Middle frontal gyrus (tissue), 1 donor: Measurements from ENCODE around the gene GRPEL2.

Source experiments
- DNase-seq: peaks from one replicate; pipeline ENCODE4 v3.0.0-alpha.2; 2015; ENCODE audit warnings: low spot score; ENCODE audit errors: extremely low spot score

The GRPEL2 gene

DNA sequence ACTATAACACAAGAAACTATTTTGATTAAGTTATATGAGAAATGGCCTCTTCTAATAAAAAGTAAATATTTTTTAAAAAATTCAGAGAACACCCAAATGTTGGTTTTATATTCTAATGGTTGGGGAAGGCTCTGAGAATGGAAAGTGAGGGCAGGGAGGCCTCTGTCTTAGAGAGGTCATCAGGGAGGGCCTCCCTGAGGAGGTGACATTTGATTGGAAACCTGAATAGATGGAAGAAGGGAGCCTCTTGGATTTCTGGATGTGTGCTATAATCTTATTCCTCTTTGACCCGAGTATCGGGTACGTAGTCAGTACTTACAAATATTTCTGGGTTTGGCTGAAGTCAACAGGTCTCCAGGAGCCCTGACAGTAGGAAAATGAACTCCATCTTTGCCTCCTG is 26.1 kb upstream of the GRPEL2 start:
- no peak for DNase-seq

DNA sequence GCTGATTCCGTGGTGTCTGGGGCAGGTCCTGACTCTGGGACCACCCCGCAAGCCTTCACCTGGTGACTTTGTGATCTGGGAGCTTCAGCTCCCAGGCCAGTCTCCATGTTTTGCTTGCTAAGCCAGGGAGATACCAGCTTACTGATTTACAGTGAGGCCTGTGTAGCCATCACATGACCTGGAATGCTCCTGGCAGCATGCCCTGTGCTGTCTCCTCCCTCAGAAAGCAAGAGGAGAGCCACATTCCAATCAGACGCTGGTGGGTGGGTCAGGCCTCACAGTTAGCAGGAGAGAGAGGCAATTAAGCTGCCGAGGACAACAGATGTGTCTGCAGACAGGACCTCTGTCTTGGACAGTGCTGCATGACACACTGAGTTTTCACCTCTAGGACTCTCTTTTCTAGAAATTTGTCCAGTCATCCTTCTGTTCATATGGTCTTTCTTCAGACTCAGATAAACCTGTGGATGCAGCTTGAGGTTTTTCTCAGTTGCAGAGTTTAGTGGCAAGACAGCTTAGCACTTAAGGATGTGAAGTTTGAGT is 24.4 kb upstream of the GRPEL2 start:
- no peak for DNase-seq

DNA sequence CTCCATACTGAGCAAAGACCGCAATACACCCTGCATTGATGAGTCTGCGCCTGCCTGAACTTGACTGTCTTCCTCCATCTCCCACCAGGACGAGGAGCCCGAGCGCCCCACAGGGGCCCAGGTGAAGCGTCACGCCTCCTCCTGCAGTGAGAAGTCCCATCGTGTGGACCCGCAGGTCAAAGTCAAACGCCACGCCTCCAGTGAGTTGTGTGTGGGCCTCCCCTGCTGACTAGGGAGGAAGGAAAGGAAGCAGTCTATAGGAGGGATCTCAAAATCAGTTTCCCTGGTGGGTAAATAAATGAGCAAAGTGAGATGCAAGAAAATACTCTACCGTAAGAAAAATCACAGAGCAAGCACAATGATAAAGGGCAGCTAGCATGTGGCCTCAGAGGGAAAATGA is 22.8 kb upstream of the GRPEL2 start:
- DNase-seq = no peak

DNA sequence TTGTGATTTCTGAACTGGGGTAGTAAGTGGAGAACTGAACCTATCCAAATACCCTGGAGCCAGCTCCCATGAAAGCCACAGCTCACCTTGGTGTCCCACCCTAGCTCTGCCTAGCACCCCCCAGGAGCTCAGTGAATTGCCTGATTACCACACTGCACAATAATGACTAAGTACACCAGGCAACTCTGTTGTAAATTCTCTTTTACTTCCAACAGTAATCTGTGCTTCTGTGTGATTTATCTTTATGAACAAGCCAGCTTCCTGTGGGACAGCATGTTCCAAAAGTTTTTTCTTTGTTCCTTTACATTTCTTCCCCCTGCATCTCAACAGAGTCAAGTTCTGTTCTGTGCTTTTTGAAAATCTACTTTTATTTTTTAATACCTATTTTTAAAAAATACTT is 22.1 kb upstream of the GRPEL2 start:
- no peak for DNase-seq

DNA sequence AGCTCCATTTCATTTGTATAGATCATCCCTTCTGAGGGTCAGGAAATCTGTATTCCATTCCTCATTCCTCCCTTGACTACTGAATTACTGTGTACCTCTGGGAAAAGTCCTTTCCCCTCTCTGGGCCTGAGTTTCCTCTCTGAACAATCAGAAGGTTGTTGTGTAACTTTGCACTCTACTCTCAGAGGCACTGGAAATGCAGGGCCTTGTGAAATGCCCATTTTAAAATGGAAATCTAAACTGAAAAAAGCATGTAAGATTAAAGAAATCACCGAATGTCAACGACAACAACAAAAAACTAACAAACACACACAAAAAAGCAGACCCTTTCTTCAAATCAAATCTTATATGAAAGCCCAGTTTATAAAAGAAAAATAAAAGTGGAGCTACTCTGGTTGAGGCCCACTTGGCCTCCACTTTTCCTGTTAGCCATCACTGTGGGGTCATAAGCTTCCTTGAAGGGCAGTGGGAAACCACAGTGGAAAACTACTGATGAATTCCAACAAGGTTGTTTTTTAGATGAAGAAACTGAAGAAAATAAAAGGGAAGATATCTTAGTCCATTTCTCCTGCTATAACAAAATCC is 21.6 kb upstream of the GRPEL2 start:
- DNase-seq = no peak

DNA sequence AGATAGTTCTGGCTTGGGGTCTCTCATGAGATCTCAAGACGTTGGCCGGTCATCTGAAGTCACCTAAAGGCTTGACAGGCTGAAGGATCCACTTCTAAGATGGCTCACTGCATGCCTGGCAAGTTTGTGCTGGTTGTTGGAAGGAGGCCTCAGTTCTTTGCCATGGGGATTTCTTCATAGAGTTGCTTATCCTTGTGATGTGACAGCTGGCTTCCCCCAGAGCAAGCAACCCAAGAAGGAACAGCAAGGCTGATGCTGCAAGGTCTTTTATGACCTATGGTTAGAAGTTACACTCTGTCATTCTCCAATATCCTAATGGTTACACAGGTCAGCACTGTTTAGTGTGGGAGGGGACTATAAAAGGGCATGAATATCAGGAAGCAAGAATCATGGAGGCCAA is 20.7 kb upstream of the GRPEL2 start:
- no peak for DNase-seq

DNA sequence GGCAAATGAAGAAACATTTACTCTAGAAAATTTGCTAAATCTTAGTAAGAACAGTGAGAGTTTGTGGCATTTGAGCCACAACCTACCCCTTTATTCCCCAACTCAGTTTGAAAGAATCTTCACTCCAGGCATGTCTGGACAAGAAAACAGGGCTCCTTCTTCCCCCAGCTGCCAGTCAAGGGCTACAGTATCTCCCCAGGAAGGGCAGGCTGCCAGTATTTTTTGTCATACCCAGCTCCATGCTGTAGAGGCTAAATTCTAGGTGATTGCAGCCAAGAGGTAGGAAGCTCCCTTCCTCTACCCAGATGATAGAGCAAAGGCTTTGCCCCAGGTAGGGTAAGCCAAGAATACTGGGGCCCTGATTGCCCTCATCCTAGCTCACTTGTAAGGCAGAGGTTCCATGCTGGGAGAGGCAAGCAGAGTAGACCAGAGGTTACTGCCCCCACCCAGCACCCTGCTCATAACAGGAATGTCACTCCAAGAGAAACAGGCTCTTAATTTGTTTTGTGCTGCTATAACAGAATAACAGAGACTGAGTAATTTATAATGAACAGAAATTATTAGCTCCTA is 20.0 kb upstream of the GRPEL2 start:
- DNase-seq = no peak

DNA sequence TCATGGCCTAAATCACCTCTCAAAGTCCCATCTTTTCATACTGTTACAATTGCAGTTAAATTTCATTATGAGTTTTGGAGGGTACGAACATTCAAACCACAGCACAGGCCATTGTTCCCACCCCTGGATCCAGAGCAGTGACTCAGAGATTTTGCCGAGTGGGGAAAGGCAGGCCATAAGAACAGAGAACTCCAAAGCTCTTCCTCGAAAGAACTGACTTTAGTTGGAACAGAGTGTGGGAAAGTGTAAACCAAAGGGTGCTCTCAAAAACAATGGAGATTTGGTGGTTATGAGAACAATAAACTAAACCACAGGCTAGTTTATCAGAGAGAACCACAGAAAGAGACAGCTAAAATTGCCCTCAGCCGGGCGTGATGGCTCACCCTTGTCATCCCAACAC is 19.4 kb upstream of the GRPEL2 start:
- DNase-seq = no peak

DNA sequence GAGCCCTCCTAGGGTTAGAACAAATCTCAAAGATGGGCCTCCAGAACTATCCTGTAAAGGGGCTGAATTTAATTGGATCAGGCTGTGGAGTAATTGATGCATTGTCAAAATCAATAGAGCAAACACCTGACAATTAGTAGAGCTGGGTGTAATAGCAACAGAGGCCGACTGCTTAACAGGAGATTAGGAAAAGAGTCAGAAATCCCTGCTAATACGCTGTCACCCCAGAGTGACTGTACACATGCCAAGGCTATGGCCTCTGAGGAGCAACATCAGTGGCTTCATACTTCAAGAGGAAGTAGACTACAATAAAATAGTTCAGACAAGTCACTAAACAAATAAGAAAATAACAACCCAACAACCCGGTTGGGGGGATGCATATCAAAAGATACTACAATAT is 18.7 kb upstream of the GRPEL2 start:
- no peak for DNase-seq

DNA sequence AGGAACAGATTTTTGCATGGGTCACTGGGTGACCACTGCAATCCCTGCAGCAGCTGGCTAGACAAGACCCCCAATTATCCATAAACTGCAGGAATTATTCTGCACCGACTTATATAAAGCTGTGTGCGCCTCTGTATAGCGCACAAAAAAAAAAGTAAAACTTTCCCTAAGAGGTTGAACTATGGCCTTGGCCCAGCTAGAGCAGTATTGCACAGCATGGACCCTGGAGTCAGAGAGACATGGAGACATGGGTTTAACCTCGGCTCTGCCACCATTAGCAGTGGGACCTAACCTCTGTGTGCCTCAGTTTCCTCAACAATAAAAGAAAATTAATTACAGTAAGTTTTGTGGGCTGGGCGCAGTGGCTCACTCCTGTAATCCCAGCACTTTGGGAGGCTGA is 17.1 kb upstream of the GRPEL2 start:
- DNase-seq = no peak

DNA sequence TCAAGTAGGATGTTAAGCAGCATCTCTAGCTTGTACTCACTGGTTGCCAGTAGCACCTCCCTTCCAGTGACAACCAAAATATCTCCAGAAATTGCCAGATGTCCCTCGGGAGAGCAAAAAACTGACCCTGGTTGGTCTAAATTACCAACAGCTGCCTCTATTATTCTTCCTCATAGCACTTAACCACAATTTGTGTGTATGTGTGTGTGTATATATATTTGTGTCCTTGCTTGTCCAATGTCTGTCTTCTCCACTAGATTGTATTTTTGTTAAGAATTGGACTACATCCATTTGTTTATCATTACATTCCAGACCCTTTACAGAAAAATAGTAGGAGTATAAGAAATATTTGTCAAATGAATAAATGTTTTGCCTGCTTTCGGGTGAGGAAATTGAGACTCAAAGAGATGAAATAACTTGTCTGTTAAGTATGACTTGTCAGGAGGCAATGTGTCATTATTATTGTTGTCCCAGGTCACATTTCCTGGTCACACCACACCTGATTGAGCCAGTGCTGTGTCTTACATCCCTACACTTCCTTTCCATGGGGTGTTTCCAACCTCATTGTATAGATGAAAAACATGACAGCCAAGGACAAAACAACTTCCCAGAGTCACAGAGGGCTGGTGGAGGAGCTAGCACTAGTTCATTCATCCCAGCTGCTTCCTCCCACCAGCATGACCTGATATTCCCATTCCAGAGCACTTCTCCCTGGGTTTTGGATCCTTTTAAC is 11.4 kb upstream of the GRPEL2 start:
- DNase-seq = no peak

DNA sequence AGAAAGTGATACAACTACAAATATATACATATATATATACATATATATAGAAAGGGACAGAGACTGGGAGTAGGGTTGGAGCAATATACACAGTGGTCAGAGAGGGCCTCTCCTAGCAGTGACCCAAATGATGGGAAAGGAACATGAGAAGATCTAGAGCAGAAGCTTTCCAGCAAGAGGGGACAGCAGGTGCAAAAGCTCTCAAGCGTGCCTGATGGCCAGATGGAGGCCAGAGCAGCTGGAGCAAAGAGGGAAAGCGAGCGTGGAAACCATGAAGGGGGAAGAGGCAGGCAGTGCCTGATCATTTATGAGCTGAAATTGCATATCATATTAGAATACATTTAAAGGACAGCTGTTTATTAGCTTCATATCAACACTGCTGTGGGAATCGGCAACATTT is 7.6 kb upstream of the GRPEL2 start:
- no peak for DNase-seq

DNA sequence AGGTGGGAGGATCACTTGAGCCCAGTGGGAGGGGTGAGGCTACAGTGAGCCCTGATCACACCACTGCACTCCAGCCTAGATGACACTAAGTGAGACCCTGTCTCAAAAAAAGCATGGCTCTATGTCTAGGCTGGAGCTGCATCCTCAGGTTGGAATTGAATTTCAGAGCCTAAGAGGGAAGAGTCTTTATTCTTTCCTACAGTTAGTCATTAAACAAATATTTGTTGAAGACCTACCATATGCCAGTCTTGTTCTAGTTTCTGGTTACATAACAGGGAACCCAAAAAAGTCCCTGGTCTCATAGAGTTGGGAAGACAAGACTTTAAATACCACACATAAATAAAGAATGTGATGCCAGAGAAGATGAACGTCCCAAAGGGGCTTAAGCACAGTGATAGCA is 6.9 kb upstream of the GRPEL2 start:
- no peak for DNase-seq

DNA sequence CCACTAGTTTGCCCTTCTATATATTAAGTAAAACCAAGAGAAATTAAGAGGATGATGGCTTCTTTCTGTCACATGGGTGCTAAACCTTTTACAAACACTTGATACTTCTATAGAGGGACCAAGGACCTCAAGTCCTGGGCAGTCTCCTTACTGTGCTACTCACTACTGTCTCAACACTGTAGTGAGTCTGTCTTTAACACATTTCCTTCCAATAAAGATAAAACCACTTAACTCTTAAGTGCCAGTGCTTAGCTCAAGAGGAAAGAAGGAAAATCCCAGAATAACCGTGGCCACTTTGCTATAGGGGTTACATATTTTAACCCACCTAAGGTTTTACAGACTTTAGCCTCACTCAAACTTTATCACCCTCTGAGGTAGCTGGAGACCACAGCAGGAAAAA is 4.4 kb upstream of the GRPEL2 start:
- DNase-seq = no peak

DNA sequence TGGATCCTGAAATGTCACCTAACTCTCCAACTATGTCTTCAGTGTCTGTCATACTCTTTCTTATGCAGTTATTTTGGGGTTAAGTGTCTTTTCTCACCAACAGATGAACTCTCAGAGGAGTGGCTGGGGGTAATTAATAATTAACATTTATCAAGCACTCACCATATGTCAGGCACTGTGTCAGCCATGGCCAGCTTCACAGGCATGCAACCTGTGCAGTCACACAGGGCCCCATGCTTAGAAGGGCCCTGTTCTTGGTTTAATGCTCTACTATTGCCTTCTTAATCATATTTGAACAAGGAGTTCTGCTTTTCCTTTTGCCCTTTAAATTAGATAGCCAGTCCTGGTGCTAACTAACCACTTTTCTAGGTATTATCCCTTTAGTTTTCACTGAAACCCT is 3.4 kb upstream of the GRPEL2 start:
- DNase-seq = no peak

DNA sequence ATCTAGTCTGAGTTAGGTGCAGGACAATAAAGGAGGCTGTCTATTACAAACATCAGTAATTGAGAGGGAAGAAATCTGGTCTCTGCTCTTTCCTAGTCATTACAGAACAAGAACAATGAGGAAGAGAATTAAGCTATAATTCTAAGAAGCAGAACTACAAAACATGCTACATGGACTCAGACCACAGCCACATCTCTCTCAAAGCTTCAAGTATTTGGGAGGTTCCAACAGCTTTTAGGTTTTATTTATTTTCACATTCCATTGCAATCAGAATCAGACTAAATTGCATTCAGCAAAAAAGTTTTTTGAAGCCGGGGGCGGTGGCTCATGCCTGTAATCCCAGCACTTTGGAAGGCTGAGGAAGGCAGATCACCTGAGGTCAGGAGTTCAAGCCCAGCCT is 1.1 kb upstream of the GRPEL2 start:
- no peak for DNase-seq

DNA sequence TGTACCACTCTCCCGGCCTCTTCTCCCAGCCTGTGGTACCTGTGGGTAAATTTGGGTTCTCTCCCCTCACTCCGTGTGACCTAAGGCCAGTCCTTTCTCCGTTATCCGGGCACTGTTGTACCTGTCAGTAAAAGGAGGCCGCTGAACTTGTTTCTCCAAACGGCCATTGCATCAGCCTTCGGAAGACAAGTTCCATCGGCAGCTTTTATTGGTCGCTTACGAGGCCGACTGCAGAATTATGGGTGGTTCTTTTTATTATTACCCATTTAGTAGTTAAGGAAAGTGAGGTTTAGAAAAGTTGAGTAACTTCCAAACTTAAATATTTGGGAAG is 558 bp downstream of the GRPEL2 start:
- no peak for DNase-seq

DNA sequence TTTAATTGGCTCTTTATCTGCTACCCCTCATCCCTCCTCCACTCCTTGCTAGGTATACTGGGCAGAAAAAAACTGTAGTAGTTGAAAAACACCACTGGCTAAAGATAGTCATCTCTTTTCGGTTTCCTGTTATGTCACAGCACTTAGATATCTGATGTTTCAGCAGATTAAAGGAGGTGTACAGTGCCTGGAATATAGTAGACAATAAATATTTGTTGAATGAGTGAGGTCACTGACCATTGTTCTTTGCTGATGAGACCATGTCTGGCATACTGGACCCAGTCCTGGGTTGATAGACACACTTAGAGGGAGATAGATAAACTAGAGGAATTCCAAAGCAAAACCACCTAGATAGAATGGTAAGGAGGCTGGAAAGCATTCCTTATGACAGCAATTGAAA is 3.2 kb downstream of the GRPEL2 start:
- no peak for DNase-seq

DNA sequence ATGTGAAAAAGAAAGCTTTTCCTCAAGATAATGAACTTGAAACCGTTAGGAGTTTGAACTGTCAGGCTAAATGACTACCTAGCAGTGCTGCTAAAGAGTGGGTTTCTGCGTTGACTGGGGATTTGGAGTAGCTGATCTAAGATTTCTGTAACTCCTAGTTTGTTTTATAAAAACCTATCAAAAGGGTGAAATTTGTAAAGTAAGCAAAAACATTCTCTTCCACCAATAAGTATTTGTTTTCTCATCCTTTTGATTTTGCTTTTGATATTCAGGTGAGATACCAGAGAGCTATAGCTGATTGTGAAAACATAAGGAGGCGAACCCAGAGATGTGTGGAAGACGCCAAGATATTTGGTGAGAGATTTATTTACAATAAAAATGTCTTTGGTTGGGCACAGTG is 4.1 kb downstream of the GRPEL2 start:
- DNase-seq = no peak

DNA sequence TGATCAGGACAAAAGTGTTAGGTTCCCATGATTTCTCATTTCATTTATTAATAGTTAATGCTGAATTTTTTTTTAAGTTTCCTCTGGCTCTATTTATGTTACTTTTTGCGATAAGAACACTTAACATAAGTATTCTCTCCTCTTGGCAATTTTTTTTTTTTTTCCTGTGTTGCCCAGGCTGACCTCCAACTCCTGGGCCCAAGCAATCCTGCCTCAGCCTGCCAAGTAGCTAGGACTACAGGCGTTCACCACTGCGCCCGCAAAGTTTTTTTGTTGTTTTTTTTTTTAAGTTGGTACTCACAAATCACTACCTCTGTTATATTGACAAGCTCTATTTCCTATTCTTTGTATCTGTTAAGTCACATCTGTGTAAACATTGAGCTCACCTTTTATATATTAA is 6.9 kb downstream of the GRPEL2 start:
- no peak for DNase-seq

DNA sequence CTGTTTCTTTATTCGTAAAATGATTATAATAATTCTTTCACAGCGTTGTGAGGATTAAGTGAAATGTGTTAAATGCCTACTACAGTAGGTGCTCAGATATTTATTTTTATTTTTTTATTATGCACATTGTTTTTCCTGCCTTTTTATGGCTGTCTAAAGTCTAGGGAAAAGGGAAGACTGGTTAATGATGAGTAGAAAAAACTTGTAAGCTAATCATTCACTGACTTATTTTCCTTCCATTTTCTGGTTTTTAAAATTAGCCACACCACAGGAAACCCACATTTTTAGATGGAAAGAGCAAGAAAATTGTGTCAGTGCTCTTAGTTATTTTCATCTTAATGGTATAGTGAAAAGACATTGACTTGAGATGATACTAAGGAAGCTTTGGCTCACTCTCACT is 8.6 kb downstream of the GRPEL2 start:
- DNase-seq = no peak

DNA sequence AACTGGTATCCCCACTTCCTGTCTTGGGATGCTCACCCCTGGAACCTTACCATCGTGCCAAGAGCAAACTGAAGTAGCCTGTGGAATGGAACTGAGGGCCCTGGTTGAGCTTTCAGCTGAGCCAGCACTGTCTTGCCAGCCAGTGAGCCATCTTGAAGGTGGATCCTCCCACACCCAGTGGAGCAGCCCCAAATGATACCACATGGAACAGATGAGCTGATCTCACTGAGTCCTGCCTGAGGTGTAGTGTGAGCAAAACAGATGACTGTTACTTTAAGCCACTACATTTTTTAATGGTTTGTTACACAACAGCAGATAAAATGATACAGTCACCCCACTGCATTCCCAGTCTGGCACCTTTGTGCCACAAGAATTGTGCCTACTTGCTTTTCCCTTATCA is 10.4 kb downstream of the GRPEL2 start:
- no peak for DNase-seq

DNA sequence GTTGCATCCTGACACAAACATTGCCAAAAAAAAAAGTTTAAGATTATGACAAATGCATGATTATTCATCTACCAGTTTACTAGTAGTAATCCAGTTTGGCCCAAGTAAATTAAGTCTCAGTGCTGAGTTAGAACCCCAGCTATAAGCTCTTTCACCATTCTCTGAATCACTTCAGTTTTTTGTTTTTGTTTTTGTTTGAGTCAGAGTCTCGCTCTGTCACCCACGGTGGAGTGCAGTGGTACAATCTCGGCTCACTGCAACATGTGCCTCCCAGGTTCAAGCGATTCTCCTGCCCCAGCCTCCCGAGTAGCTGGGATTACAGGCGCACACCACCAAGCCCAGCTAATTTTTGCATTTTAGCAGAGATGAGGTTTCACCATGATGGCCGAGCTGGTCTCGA is 11.1 kb downstream of the GRPEL2 start:
- no peak for DNase-seq
